Fibroblast of pulmonary artery (primary cell): ENCODE results near the gene CDC42EP3.

Experiments used
- DNase-seq: peaks from one replicate; pipeline ENCODE4 v3.0.0-alpha.2; 2010; ENCODE audit warnings: low read depth
- H3K4me3 ChIP-seq: replicated peaks from 2 replicates; pipeline ENCODE4 v1.5.1; 2011; ENCODE audit warnings: low read depth, mild to moderate bottlenecking, control low read depth, low read length, moderate library complexity
- TF ChIP-seq, protein P1 (sequence below): IDR thresholded peaks from 2 replicates; pipeline ENCODE4 v1.5.1; 2011; ENCODE audit warnings: mild to moderate bottlenecking, control low read depth, low read length, inconsistent platforms; ENCODE audit errors: missing control alignments

The CDC42EP3 gene

GRCh38 chr2:37627710-37628109 lies 43.7 kb downstream of the CDC42EP3 start:
- H3K4me3 ChIP-seq = no peak overlapping the region
- DNase-seq = no peak
- TF ChIP-seq, protein P1, sequence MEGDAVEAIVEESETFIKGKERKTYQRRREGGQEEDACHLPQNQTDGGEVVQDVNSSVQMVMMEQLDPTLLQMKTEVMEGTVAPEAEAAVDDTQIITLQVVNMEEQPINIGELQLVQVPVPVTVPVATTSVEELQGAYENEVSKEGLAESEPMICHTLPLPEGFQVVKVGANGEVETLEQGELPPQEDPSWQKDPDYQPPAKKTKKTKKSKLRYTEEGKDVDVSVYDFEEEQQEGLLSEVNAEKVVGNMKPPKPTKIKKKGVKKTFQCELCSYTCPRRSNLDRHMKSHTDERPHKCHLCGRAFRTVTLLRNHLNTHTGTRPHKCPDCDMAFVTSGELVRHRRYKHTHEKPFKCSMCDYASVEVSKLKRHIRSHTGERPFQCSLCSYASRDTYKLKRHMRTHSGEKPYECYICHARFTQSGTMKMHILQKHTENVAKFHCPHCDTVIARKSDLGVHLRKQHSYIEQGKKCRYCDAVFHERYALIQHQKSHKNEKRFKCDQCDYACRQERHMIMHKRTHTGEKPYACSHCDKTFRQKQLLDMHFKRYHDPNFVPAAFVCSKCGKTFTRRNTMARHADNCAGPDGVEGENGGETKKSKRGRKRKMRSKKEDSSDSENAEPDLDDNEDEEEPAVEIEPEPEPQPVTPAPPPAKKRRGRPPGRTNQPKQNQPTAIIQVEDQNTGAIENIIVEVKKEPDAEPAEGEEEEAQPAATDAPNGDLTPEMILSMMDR = no peak

GRCh38 chr2:37625796-37626571 lies 45.5 kb downstream of the CDC42EP3 start:
- no peak for DNase-seq
- TF ChIP-seq, protein P1 = no peak
- H3K4me3 ChIP-seq = no peak overlapping the region

DNA sequence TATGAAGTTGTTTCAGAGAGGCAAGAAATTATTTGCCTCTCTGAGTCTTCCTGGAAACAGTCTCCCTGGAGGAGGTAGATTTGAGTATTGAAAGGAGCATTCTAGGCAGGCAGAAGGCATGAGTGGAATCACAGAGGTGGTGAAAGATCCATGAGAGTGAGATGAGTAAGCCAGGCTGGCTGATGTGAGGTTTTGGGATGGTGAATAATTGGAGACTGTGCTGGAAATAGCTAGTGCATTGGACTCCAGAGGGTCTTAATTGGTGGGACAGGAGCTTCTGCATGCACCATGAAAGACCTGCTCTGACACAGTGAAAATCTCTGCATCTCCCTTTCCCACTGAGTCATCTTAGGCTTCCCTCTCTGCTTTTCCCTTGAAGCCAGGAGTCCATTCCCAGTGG lies 46.3 kb downstream of the CDC42EP3 start:
- TF ChIP-seq, protein P1 = no peak
- H3K4me3 ChIP-seq = no peak overlapping the region
- DNase-seq = peak; percentile 56

GRCh38 chr2:37623971-37624900 lies 47.2 kb downstream of the CDC42EP3 start:
- TF ChIP-seq, protein P1 = no peak
- DNase-seq = no peak
- H3K4me3 ChIP-seq = no peak overlapping the region

DNA sequence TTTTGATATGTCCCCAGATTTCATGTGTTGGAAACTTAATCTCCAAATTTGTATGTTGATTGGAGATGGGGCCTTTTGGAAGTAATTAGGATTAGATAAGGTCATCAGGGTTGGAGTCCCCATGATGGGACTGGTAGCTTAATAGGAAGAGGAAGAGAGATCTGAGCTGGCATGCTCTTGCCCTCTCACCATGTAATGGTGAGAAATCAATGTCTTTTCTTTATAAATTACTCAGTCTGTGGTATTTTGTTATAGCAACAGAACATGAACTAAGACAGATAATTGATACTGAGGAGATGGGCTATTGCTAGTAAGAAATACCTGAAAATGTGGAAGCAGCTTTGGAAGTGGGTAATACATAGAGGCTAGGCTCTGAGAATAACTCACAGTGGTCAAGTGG lies 48.0 kb downstream of the CDC42EP3 start:
- no peak for DNase-seq
- TF ChIP-seq, protein P1 = no peak
- H3K4me3 ChIP-seq = no peak overlapping the region

DNA sequence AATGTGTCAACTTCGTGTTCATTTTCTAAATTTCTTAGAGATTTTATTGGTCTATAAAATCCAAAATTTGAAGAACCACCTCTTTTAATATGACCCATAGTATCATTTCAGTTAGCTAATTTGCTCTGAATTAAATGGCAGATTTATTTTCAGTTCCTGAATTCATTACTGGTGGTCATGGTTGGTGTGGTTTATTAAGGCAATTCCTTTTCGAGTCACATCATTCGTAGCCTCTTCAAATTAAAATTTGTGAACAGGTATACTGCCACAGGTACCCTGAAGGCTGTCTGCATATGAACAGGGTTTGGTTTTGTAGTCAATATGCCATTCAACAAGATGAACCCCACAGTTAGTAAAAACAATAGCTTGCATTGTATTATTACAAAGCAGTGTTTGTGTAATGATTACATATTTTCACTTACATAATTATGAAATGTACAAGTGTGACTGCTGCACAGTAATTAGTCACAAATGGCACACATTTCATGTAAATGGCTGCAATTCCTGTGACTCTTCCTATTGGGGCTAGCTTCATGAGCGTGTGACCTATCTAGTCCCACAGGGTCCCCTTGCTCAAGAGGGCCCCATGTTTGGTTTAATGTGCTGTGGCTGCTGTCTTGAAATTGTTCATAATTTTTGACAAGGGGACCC lies 48.9 kb downstream of the CDC42EP3 start:
- TF ChIP-seq, protein P1 = no peak
- H3K4me3 ChIP-seq = no peak overlapping the region
- DNase-seq = no peak
